Neural cell (in vitro differentiated cells): ENCODE data around the gene SCUBE1. TPM values are rescaled to one million over a fixed set of nuclear protein-coding genes. Genes with fewer than 3 reads are reported as not detected.

ENCODE experiments used
- H2AFZ ChIP-seq: fragments of 200-600, 300-800 bp; sonication (generic), shearing (Covaris generic); 2 replicates; pipeline ENCODE4 v1.6.0; 2014; ENCODE audit warnings: low read depth, mild to moderate bottlenecking, antibody characterized with exemption, low read length, moderate library complexity
- H3F3A ChIP-seq: fragments of 200-600 bp; shearing (Covaris generic); 2 replicates; pipeline ENCODE4 v1.6.1; 2016; ENCODE audit warnings: mild to moderate bottlenecking, moderate library complexity, mixed read lengths, antibody characterized with exemption, low read length; ENCODE audit not compliant: insufficient read depth, poor library complexity, severe bottlenecking
- H3K27ac ChIP-seq: fragments of 200-600, 300-800 bp; sonication (generic), shearing (Covaris generic); 2 replicates; pipeline ENCODE4 v1.5.1; 2014; ENCODE audit warnings: mild to moderate bottlenecking, low read length, moderate library complexity
- H3K27me3 ChIP-seq: fragments of 300-800, 200-600 bp; sonication (generic), shearing (Covaris generic); 2 replicates; pipeline ENCODE4 v1.6.0; 2014; ENCODE audit warnings: mild to moderate bottlenecking, low read depth, low read length, moderate library complexity; ENCODE audit not compliant: insufficient read depth
- H3K36me3 ChIP-seq: fragments of 300-800, 200-600 bp; sonication (generic), shearing (Covaris generic); 2 replicates; pipeline ENCODE4 v1.5.1; 2014; ENCODE audit warnings: mild to moderate bottlenecking, antibody characterized with exemption, low read length, moderate library complexity; ENCODE audit not compliant: insufficient read depth
- H3K4me2 ChIP-seq: fragments of 300-800, 200-600 bp; sonication (generic), shearing (Covaris generic); 2 replicates; pipeline ENCODE4 v1.6.0; 2014; ENCODE audit warnings: mild to moderate bottlenecking, low read length
- H3K4me3 ChIP-seq: fragments of 300-800, 200-600 bp; sonication (generic), shearing (Covaris generic); 2 replicates; pipeline ENCODE4 v1.5.1; 2014; ENCODE audit warnings: mild to moderate bottlenecking, low read length, moderate library complexity
- H3K79me2 ChIP-seq: fragments of 200-600 bp; shearing (Covaris generic); replicated peaks from 2 replicates; pipeline ENCODE4 v1.6.0; 2014; ENCODE audit warnings: mild to moderate bottlenecking, low read length, moderate library complexity; ENCODE audit not compliant: insufficient read depth
- H3K9ac ChIP-seq: fragments of 300-800, 200-600 bp; sonication (generic), shearing (Covaris generic); 2 replicates; pipeline ENCODE4 v1.6.1; 2016; ENCODE audit warnings: mild to moderate bottlenecking, low read length, mixed read lengths
- H3K9me2 ChIP-seq: fragments of 200-600 bp; shearing (Covaris generic); 2 replicates; pipeline ENCODE4 v1.6.1; 2016; ENCODE audit warnings: mild to moderate bottlenecking, low read length, mixed read lengths; ENCODE audit not compliant: insufficient read depth
- H3K9me3 ChIP-seq: fragments of 200-600, 300-800 bp; sonication (generic), shearing (Covaris generic); 2 replicates; pipeline ENCODE4 v1.6.1; 2016; ENCODE audit warnings: mild to moderate bottlenecking, mixed run types, low read length, moderate library complexity, mixed read lengths
- H4K20me1 ChIP-seq: fragments of 200-600 bp; shearing (Covaris generic); 2 replicates; pipeline ENCODE4 v1.6.1; 2016; ENCODE audit warnings: mild to moderate bottlenecking, mixed run types; ENCODE audit not compliant: insufficient read depth
- EP300 ChIP-seq: fragments of 450-650 bp; conservative IDR thresholded peaks from 2 replicates; pipeline ENCODE4 v1.6.1; 2014; ENCODE audit warnings: antibody characterized with exemption, mild to moderate bottlenecking, moderate library complexity; ENCODE audit not compliant: poor library complexity, severe bottlenecking
- EZH2 ChIP-seq: fragments of 200-600, 300-800 bp; shearing (Covaris generic), sonication (generic); IDR thresholded peaks from 2 replicates; pipeline ENCODE4 v1.6.1; 2014; ENCODE audit warnings: antibody characterized with exemption, low read length, borderline replicate concordance, mild to moderate bottlenecking; ENCODE audit not compliant: insufficient read depth, poor library complexity, severe bottlenecking
- MXI1 ChIP-seq: fragments of 450-650 bp; conservative IDR thresholded peaks from 2 replicates; pipeline ENCODE4 v1.6.1; 2014; ENCODE audit warnings: antibody characterized with exemption, mild to moderate bottlenecking; ENCODE audit not compliant: poor library complexity, severe bottlenecking
- POLR2AphosphoS5 ChIP-seq: IDR thresholded peaks from 2 replicates; pipeline ENCODE4 v1.6.1; 2012
- RAD21 ChIP-seq: fragments of 450-650 bp; conservative IDR thresholded peaks from 2 replicates; pipeline ENCODE4 v1.6.1; 2014; ENCODE audit warnings: antibody characterized with exemption, mild to moderate bottlenecking, moderate library complexity
- SMC3 ChIP-seq: fragments of 450-650 bp; conservative IDR thresholded peaks from 2 replicates; pipeline ENCODE4 v1.6.1; 2014; ENCODE audit warnings: antibody characterized with exemption, mild to moderate bottlenecking, moderate library complexity; ENCODE audit not compliant: poor library complexity
- TAF1 ChIP-seq: IDR thresholded peaks from 2 replicates; pipeline ENCODE4 v1.6.1; 2012; ENCODE audit warnings: low read depth
- polyA plus RNA-seq: library from polyadenylated mRNA; depleted of rRNA; stranded (reverse); fragments of >200 nt; gene quantifications from 2 replicates; pipeline ENCODE4 v1.2.3, GENCODE V29; 2014
- TF ChIP-seq, protein P1 (sequence below): fragments of 450-650 bp; IDR thresholded peaks from 2 replicates; pipeline ENCODE4 v1.5.1; 2014; ENCODE audit warnings: antibody characterized with exemption, mild to moderate bottlenecking, moderate library complexity; ENCODE audit not compliant: poor library complexity, severe bottlenecking
- TF ChIP-seq, protein P2 (sequence below): IDR thresholded peaks from 2 replicates; pipeline ENCODE4 v1.6.1; 2012; ENCODE audit warnings: borderline replicate concordance

Gene SCUBE1
- polyA plus RNA-seq, 1 donor from 2014 or later, result 8.4 TPM

DNA sequence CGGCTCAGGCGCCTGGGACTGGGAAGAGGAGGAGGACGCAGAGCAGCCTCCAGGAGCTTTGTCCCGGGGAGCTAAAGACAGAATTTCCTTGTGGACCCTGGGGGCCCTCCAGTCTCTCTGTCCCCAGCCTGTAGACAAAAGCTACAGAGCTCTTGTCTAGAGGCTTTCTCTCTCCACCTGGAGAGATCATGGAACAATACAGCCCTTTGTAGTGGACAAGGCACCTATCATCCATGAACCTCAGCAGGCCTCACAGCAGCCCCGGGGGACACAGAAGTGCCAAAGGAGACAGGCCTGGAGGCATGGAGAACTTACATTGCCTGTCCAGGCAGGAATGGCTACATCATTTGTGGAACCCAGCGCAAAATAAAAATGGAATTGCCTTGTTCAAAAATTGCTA is 100.5 kb downstream of the SCUBE1 start:
- Histone ChIP-seq H3F3A (no peaks in the 10 kb centered on the region), H2AFZ (no peak overlapping the region), H3K9me2 (no peaks in the 10 kb centered on the region), H3K4me2 (no peak overlapping the region), H3K79me2 (no peaks in the 10 kb centered on the region), H3K9ac (no peak overlapping the region), H4K20me1 (no peaks in the 10 kb centered on the region), H3K4me3 (no peak overlapping the region), H3K9me3 (no peaks in the 10 kb centered on the region), H3K36me3 (no peaks in the 10 kb centered on the region), H3K27ac (no peak overlapping the region), H3K27me3 (no peaks in the 10 kb centered on the region)
- TF ChIP-seq EZH2, result no peak
- no peak for TF ChIP-seq TAF1
- TF ChIP-seq, protein P1, sequence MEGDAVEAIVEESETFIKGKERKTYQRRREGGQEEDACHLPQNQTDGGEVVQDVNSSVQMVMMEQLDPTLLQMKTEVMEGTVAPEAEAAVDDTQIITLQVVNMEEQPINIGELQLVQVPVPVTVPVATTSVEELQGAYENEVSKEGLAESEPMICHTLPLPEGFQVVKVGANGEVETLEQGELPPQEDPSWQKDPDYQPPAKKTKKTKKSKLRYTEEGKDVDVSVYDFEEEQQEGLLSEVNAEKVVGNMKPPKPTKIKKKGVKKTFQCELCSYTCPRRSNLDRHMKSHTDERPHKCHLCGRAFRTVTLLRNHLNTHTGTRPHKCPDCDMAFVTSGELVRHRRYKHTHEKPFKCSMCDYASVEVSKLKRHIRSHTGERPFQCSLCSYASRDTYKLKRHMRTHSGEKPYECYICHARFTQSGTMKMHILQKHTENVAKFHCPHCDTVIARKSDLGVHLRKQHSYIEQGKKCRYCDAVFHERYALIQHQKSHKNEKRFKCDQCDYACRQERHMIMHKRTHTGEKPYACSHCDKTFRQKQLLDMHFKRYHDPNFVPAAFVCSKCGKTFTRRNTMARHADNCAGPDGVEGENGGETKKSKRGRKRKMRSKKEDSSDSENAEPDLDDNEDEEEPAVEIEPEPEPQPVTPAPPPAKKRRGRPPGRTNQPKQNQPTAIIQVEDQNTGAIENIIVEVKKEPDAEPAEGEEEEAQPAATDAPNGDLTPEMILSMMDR, result no peak
- no peak for TF ChIP-seq POLR2AphosphoS5
- no peak for TF ChIP-seq RAD21
- TF ChIP-seq, protein P2, sequence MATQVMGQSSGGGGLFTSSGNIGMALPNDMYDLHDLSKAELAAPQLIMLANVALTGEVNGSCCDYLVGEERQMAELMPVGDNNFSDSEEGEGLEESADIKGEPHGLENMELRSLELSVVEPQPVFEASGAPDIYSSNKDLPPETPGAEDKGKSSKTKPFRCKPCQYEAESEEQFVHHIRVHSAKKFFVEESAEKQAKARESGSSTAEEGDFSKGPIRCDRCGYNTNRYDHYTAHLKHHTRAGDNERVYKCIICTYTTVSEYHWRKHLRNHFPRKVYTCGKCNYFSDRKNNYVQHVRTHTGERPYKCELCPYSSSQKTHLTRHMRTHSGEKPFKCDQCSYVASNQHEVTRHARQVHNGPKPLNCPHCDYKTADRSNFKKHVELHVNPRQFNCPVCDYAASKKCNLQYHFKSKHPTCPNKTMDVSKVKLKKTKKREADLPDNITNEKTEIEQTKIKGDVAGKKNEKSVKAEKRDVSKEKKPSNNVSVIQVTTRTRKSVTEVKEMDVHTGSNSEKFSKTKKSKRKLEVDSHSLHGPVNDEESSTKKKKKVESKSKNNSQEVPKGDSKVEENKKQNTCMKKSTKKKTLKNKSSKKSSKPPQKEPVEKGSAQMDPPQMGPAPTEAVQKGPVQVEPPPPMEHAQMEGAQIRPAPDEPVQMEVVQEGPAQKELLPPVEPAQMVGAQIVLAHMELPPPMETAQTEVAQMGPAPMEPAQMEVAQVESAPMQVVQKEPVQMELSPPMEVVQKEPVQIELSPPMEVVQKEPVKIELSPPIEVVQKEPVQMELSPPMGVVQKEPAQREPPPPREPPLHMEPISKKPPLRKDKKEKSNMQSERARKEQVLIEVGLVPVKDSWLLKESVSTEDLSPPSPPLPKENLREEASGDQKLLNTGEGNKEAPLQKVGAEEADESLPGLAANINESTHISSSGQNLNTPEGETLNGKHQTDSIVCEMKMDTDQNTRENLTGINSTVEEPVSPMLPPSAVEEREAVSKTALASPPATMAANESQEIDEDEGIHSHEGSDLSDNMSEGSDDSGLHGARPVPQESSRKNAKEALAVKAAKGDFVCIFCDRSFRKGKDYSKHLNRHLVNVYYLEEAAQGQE, result no peak
- no peak for TF ChIP-seq SMC3
- no peak for TF ChIP-seq MXI1
- no peak for TF ChIP-seq EP300

- H3K4me2 ChIP-seq, result no peak overlapping the region
- H3F3A ChIP-seq, result no peaks in the 10 kb centered on the region
- no peaks in the 10 kb centered on the region for H3K9me2 ChIP-seq
- no peak overlapping the region for H3K27ac ChIP-seq
- no peak overlapping the region for H2AFZ ChIP-seq
- TF ChIP-seq SMC3, result no peak
- TF ChIP-seq MXI1, result no peak
- no peak for TF ChIP-seq EZH2
- no peak for TF ChIP-seq EP300
- TF ChIP-seq RAD21, result no peak
- TF ChIP-seq, protein P2, result no peak
- TF ChIP-seq, protein P1, result no peak
- no peak for TF ChIP-seq TAF1
- TF ChIP-seq POLR2AphosphoS5, result no peak
- H3K36me3 ChIP-seq, result no peaks in the 10 kb centered on the region
- no peaks in the 10 kb centered on the region for H3K27me3 ChIP-seq
- no peak overlapping the region for H3K9ac ChIP-seq
- H3K79me2 ChIP-seq, result no peaks in the 10 kb centered on the region
- no peaks in the 10 kb centered on the region for H3K9me3 ChIP-seq
- H3K4me3 ChIP-seq, result no peak overlapping the region
- H4K20me1 ChIP-seq, result no peaks in the 10 kb centered on the region
Measured at GRCh38 chr22:43241699-43242386, 101.3 kb downstream of the SCUBE1 start.
